ENCODE data around the gene RASA4. TPM values are rescaled to one million over a fixed set of nuclear protein-coding genes. Genes with fewer than 3 reads are reported as not detected.
"Not testable (repeated sequence)": the region's sequence is repeated elsewhere in the genome, so short reads cannot be mapped to it uniquely, and the experiment has no call there.

Gene RASA4
- 10 to 100 TPM; 53.7 to 54.2 TPM for total RNA-seq

- not testable (repeated sequence) for H3K27ac Mint-ChIP-seq, H3K4me1 Mint-ChIP-seq, H3K27me3 Mint-ChIP-seq, H3K9me3 Mint-ChIP-seq, H3K4me3 Mint-ChIP-seq, H3K36me3 Mint-ChIP-seq
- peak; percentile 37 for DNase-seq
Measured at GRCh38 chr7:102616507-102617125, at the start of gene RASA4. RASA4 (minus strand) TSS chr7:102616756; CDS start chr7:102616689, 67 bp downstream.

- not testable (repeated sequence) for H3K4me3 Mint-ChIP-seq, H3K27ac Mint-ChIP-seq
Measured at GRCh38 chr7:102664765-102665164, 48.2 kb upstream of the RASA4 start.

GRCh38 chr7:102649924-102650323 is 33.4 kb upstream of the RASA4 start, which contains the start of gene SPDYE2B:
SPDYE2B (plus strand) TSS chr7:102650319; CDS start chr7:102652349, 2,030 bp downstream.
- H3K27me3 Mint-ChIP-seq, H3K9me3 Mint-ChIP-seq, H3K36me3 Mint-ChIP-seq, H3K27ac Mint-ChIP-seq, H3K4me1 Mint-ChIP-seq, H3K4me3 Mint-ChIP-seq, DNase-seq: not testable (repeated sequence)

More at GRCh38 chr7:102664765-102665164, 48.2 kb upstream of the RASA4 start:
- H3K4me1 Mint-ChIP-seq, H3K27me3 Mint-ChIP-seq, DNase-seq, H3K36me3 Mint-ChIP-seq, H3K9me3 Mint-ChIP-seq: not testable (repeated sequence)

DNA sequence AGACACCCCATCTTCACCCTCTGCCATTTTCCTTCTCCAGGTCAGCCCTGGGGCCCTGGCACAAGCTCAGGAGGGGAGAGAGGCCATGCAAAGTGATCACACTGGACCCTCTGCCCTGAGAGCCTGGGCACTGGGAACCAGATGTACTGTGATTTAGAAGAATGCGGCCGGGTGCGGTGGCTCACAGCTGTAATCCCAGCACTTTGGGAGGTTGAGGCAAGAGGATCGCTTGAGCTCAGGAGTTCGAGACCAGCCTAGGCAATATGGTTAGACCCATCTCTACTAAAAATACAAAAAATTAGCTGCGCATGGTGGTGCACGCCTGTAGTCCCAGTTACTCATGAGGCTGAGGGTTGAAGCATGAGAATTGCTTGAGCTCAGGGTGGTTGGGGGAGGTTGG is 31.3 kb upstream of the RASA4 start:
- DNase-seq, H3K27me3 Mint-ChIP-seq, H3K4me1 Mint-ChIP-seq, H3K9me3 Mint-ChIP-seq, H3K4me3 Mint-ChIP-seq, H3K36me3 Mint-ChIP-seq, H3K27ac Mint-ChIP-seq: not testable (repeated sequence)

DNA sequence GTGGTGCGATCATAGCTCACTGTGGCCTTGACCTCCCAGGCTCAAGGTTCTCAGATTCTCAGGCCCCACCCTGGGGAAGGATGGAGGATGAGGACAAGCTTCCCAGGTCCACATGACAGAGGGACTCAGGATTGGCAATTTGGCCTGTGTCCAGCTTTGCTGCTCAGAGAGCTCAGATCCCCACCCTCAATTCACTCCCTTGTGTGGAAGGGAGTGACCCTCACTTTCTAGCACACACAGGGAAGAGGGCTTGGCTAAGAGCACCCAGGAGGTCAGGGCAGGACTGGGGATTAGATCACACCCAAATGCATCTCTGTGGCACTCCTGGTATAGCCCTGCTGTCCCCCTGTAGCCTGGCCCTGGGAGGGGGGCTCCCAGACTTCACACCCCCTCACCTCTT is 26.8 kb upstream of the RASA4 start:
- H3K27me3 Mint-ChIP-seq, H3K27ac Mint-ChIP-seq, H3K9me3 Mint-ChIP-seq, H3K4me1 Mint-ChIP-seq, H3K36me3 Mint-ChIP-seq, H3K4me3 Mint-ChIP-seq, DNase-seq: not testable (repeated sequence)

GRCh38 chr7:102642691-102643090 is 26.1 kb upstream of the RASA4 start, which contains the start of gene UPK3BL1:
UPK3BL1 (minus strand) TSS chr7:102642791; CDS start chr7:102642741, 50 bp downstream.
- not testable (repeated sequence) for DNase-seq, H3K36me3 Mint-ChIP-seq, H3K4me3 Mint-ChIP-seq, H3K9me3 Mint-ChIP-seq, H3K4me1 Mint-ChIP-seq, H3K27ac Mint-ChIP-seq, H3K27me3 Mint-ChIP-seq

- not testable (repeated sequence) for H3K27ac Mint-ChIP-seq, H3K36me3 Mint-ChIP-seq, H3K4me3 Mint-ChIP-seq, H3K27me3 Mint-ChIP-seq, H3K9me3 Mint-ChIP-seq, H3K4me1 Mint-ChIP-seq, DNase-seq
Measured at GRCh38 chr7:102638848-102639247, 22.3 kb upstream of the RASA4 start.

DNA sequence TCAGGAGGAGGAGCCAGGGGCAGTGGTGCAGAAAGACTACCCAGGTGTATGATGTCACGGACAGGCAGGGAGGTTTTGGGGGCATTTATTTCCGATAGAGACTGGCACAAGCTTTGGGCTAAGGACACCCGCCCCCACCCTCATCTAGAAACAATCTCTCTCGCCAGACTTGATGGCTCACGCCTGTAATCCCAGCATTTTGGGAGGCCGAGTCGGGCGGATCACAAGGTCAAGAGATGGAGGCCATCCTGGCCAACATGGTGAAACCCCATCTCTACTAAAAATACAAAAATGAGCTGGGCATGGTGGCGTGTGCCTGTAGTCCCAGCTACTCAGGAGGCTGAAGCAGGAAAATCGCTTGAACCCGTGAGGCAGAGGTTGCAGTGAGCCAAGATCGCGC is 20.4 kb upstream of the RASA4 start:
- not testable (repeated sequence) for H3K9me3 Mint-ChIP-seq, H3K4me3 Mint-ChIP-seq

DNA sequence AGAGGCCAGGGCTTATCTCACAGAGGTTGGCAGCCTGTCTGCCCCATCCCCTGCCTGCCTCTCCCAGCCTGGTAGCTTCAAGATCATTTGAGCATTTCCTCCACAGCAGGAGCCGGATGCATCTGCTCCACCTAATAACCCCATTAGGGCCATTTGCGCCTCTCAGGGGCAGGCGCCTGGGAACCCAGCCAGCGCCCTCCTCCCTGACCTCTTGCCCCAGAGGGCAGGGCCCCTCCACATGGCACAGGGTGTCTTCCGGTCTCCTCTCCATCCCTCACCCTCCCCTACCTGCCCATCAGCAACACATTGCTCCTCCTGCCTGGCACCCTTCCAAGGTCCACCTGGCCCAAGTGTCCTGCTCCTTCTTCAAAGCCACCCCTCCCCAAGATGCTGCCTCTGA is 18.8 kb upstream of the RASA4 start:
- not testable (repeated sequence) for H3K27ac Mint-ChIP-seq, H3K4me3 Mint-ChIP-seq, H3K27me3 Mint-ChIP-seq, DNase-seq, H3K36me3 Mint-ChIP-seq, H3K9me3 Mint-ChIP-seq, H3K4me1 Mint-ChIP-seq

More for the DNA sequence above, 20.4 kb upstream of the RASA4 start:
- H3K36me3 Mint-ChIP-seq, H3K27me3 Mint-ChIP-seq, H3K4me1 Mint-ChIP-seq, DNase-seq, H3K27ac Mint-ChIP-seq: not testable (repeated sequence)

DNA sequence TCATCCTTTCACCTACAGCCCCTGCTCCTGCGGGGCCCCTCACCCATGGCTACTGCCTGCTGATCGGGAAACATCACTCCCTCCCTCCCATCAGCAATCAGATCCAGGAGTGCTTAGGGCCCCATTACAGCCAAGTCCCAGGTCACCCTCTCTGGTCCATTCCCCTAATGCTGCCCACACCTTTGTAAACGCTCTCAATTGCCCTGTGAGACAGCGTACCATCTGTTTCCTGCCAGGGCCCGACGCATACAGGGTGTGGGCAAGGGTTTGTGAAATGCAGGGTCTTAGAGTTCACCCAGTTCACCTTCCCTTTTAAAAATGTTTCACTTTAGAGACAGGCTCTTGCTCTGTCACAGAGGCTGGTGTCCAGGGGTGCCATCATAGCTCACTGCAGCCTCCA is 17.7 kb upstream of the RASA4 start:
- not testable (repeated sequence) for H3K9me3 Mint-ChIP-seq, H3K36me3 Mint-ChIP-seq, H3K27me3 Mint-ChIP-seq, H3K27ac Mint-ChIP-seq, DNase-seq, H3K4me1 Mint-ChIP-seq, H3K4me3 Mint-ChIP-seq

- H3K36me3 Mint-ChIP-seq, H3K4me1 Mint-ChIP-seq, H3K9me3 Mint-ChIP-seq, H3K27me3 Mint-ChIP-seq, H3K4me3 Mint-ChIP-seq, DNase-seq, H3K27ac Mint-ChIP-seq: not testable (repeated sequence)
Measured at GRCh38 chr7:102630622-102631021, 14.1 kb upstream of the RASA4 start.

GRCh38 chr7:102627271-102627904 is 10.8 kb upstream of the RASA4 start:
- not testable (repeated sequence) for H3K27ac Mint-ChIP-seq, H3K4me3 Mint-ChIP-seq, H3K36me3 Mint-ChIP-seq, H3K4me1 Mint-ChIP-seq, H3K9me3 Mint-ChIP-seq, DNase-seq, H3K27me3 Mint-ChIP-seq

GRCh38 chr7:102618122-102618521 is 1.6 kb upstream of the RASA4 start:
- H3K36me3 Mint-ChIP-seq, H3K9me3 Mint-ChIP-seq, H3K4me1 Mint-ChIP-seq, DNase-seq, H3K4me3 Mint-ChIP-seq, H3K27me3 Mint-ChIP-seq, H3K27ac Mint-ChIP-seq: not testable (repeated sequence)

DNA sequence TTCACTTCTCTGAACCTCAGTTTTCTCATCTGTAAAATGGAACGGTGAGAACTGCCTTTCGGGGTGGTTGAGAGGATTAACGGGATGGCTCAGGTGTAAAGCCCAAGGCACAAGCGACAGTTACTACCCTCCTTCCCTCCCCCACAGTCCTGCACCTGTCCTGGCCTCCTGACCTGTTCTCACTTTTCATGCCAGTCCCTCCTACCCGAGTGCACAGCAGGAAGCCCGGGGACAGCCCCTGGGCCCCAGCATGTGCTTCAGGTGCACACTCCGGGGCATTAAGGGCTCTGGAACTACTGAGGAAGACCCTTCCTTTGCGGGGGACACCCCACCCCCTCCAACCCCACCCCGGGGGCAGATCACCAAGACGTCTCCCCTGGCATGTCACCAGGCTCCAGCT is 626 bp downstream of the RASA4 start:
- H3K27ac Mint-ChIP-seq, H3K36me3 Mint-ChIP-seq, H3K4me3 Mint-ChIP-seq, DNase-seq, H3K27me3 Mint-ChIP-seq, H3K4me1 Mint-ChIP-seq, H3K9me3 Mint-ChIP-seq: not testable (repeated sequence)

DNA sequence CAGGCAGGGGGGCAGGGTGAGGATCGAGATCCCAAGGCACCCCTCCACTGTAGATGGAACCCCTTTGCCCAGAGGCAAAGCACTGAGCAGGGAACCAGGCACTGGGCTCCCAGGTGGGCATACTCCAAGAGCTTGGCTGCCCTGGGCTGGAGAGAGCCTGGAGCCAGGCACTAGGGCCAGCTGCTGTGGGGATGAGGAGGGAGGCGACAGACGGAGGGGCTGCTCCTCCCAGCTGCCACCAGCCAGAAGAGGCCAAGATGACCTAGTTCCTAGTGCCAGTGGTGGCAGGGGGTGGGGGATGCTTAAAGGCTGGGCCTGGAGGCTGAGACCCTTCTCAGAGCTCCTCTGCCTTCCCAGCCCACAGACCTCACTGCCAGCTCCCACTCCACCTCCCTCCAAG is 1.7 kb downstream of the RASA4 start:
- H3K27ac Mint-ChIP-seq, DNase-seq, H3K4me1 Mint-ChIP-seq, H3K9me3 Mint-ChIP-seq, H3K36me3 Mint-ChIP-seq, H3K27me3 Mint-ChIP-seq, H3K4me3 Mint-ChIP-seq: not testable (repeated sequence)

GRCh38 chr7:102614346-102614697 is 2.2 kb downstream of the RASA4 start:
- H3K4me3 Mint-ChIP-seq, H3K9me3 Mint-ChIP-seq, H3K4me1 Mint-ChIP-seq, H3K36me3 Mint-ChIP-seq, DNase-seq, H3K27me3 Mint-ChIP-seq, H3K27ac Mint-ChIP-seq: not testable (repeated sequence)
